Measurements from ENCODE around the gene LGI2.
"Not testable (repeated sequence)": the region's sequence is repeated elsewhere in the genome, so short reads cannot be mapped to it uniquely, and the experiment has no call there.

Gene LGI2

DNA sequence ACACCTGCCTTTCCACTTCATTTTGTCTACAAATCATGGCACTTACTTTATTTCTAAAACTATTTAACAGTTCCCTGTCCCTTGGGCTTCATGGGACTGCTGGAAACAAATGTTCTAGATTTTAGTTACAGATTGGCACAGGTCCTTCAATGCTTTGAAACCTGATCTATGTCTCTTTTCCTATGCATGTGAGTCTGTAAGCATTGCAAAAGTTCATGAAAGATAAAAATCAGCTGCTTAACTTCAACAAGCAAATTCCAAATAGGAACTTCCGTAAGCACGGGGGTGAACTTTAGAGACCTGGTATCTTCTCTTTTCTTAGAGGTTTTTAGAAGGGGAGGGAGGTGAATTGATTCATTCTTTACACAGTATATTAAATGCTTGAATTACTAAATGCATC is 9.5 kb downstream of the LGI2 start:
- Histone ChIP-seq H3K9me2 (replicated peaks; ENCODE audit: insufficient read depth, low read length) (no peaks in the 10 kb centered on the region), H3K9ac (ENCODE audit: low read length) (no peak overlapping the region), H4K20me1 (ENCODE audit: insufficient read depth, low read length) (no peaks in the 10 kb centered on the region), H3K4me2 (ENCODE audit: low read depth, low read length) (no peak overlapping the region), H3K27me3 (replicated peaks; ENCODE audit: insufficient read depth, low read length) (no peaks in the 10 kb centered on the region), H3F3A (ENCODE audit: insufficient read depth, low read length) (no peaks in the 10 kb centered on the region), H2AFZ (ENCODE audit: low read length) (no peak overlapping the region), H3K27ac (ENCODE audit: low read length) (no peak overlapping the region), H3K36me3 (replicated peaks; ENCODE audit: insufficient read depth, low read length) (no peaks in the 10 kb centered on the region), H3K79me2 (ENCODE audit: low read length) (no peaks in the 10 kb centered on the region), H3K4me1 (ENCODE audit: low read length) (no peaks in the 10 kb centered on the region), H3K4me3 (ENCODE audit: low read length) (no peak overlapping the region), H3K9me3 (replicated peaks; ENCODE audit: insufficient read depth, low read length) (no peaks in the 10 kb centered on the region)
- no peak for TF ChIP-seq EZH2phosphoT487 (IDR thresholded peaks at IDR 0.05; ENCODE audit: low read length)
- no peak for TF ChIP-seq EZH2 (optimal IDR thresholded peaks at IDR 0.05; ENCODE audit: low read depth, low read length)
- TF ChIP-seq, protein P1, sequence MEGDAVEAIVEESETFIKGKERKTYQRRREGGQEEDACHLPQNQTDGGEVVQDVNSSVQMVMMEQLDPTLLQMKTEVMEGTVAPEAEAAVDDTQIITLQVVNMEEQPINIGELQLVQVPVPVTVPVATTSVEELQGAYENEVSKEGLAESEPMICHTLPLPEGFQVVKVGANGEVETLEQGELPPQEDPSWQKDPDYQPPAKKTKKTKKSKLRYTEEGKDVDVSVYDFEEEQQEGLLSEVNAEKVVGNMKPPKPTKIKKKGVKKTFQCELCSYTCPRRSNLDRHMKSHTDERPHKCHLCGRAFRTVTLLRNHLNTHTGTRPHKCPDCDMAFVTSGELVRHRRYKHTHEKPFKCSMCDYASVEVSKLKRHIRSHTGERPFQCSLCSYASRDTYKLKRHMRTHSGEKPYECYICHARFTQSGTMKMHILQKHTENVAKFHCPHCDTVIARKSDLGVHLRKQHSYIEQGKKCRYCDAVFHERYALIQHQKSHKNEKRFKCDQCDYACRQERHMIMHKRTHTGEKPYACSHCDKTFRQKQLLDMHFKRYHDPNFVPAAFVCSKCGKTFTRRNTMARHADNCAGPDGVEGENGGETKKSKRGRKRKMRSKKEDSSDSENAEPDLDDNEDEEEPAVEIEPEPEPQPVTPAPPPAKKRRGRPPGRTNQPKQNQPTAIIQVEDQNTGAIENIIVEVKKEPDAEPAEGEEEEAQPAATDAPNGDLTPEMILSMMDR (IDR thresholded peaks at IDR 0.05; ENCODE audit: low read length): no peak
- no peak for DNase-seq

DNA sequence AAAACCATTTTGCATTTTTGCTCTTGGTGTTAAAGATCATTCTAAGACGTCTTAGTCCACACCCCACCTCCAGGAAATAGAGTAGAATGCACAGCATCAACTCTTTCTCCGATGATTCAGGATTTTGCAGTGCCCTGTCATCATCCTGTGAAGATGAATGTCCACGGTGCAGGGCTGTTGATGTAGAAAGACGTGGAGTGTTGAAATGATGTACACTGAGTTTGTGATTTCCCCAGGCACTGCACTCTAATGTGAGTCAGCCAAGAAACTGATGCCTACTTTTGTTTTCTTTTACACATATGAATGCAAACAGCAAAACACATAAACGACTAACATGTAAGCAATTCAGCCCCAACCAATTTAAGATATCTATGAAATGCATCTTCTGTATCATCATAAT is 10.5 kb downstream of the LGI2 start:
- Histone ChIP-seq H3K27me3 (replicated peaks; ENCODE audit: insufficient read depth, low read length) (no peaks in the 10 kb centered on the region), H3K9me3 (replicated peaks; ENCODE audit: insufficient read depth, low read length) (no peaks in the 10 kb centered on the region), H3K9ac (ENCODE audit: low read length) (no peak overlapping the region), H3K4me1 (ENCODE audit: low read length) (no peaks in the 10 kb centered on the region), H3F3A (ENCODE audit: insufficient read depth, low read length) (no peaks in the 10 kb centered on the region), H2AFZ (ENCODE audit: low read length) (no peak overlapping the region), H4K20me1 (ENCODE audit: insufficient read depth, low read length) (no peaks in the 10 kb centered on the region), H3K4me3 (ENCODE audit: low read length) (no peak overlapping the region), H3K9me2 (replicated peaks; ENCODE audit: insufficient read depth, low read length) (no peaks in the 10 kb centered on the region), H3K27ac (ENCODE audit: low read length) (no peak overlapping the region), H3K4me2 (ENCODE audit: low read depth, low read length) (no peak overlapping the region), H3K36me3 (replicated peaks; ENCODE audit: insufficient read depth, low read length) (no peaks in the 10 kb centered on the region), H3K79me2 (ENCODE audit: low read length) (no peaks in the 10 kb centered on the region)
- TF ChIP-seq EZH2 (optimal IDR thresholded peaks at IDR 0.05; ENCODE audit: low read depth, low read length) (no peak), EZH2phosphoT487 (IDR thresholded peaks at IDR 0.05; ENCODE audit: low read length) (no peak)
- TF ChIP-seq, protein P1 (IDR thresholded peaks at IDR 0.05; ENCODE audit: low read length): no peak
- no peak for DNase-seq

DNA sequence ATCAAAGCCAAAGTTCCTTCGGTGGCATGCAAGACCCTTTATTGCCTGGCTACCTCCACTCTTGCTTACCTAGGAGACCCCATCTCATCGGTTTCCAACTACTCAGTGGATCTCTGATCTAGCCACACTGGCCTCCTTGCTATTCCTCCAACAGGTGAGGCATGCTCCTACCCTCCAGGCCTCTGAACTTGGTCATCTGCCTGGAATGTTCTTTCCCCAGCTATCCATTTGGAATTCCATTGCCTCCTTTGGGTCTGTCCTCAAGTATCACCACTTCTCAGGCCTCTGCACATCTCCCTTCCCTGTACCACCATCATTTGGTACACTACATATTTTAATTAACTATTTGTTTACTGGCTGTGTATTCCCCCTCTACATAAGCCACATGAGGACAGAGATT is 11.2 kb downstream of the LGI2 start:
- H3K9ac ChIP-seq (ENCODE audit: low read length): no peak overlapping the region
- no peaks in the 10 kb centered on the region for H3K36me3 ChIP-seq (replicated peaks; ENCODE audit: insufficient read depth, low read length)
- H3K27me3 ChIP-seq (replicated peaks; ENCODE audit: insufficient read depth, low read length): no peaks in the 10 kb centered on the region
- no peaks in the 10 kb centered on the region for H3F3A ChIP-seq (ENCODE audit: insufficient read depth, low read length)
- no peak for TF ChIP-seq EZH2 (optimal IDR thresholded peaks at IDR 0.05; ENCODE audit: low read depth, low read length)
- no peaks in the 10 kb centered on the region for H3K4me1 ChIP-seq (ENCODE audit: low read length)
- no peaks in the 10 kb centered on the region for H4K20me1 ChIP-seq (ENCODE audit: insufficient read depth, low read length)
- H2AFZ ChIP-seq (ENCODE audit: low read length): no peak overlapping the region
- no peak overlapping the region for H3K4me3 ChIP-seq (ENCODE audit: low read length)
- H3K9me2 ChIP-seq (replicated peaks; ENCODE audit: insufficient read depth, low read length): no peaks in the 10 kb centered on the region
- no peak overlapping the region for H3K27ac ChIP-seq (ENCODE audit: low read length)
- H3K79me2 ChIP-seq (ENCODE audit: low read length): no peaks in the 10 kb centered on the region
- H3K9me3 ChIP-seq (replicated peaks; ENCODE audit: insufficient read depth, low read length): no peaks in the 10 kb centered on the region
- no peak for DNase-seq
- H3K4me2 ChIP-seq (ENCODE audit: low read depth, low read length): no peak overlapping the region

DNA sequence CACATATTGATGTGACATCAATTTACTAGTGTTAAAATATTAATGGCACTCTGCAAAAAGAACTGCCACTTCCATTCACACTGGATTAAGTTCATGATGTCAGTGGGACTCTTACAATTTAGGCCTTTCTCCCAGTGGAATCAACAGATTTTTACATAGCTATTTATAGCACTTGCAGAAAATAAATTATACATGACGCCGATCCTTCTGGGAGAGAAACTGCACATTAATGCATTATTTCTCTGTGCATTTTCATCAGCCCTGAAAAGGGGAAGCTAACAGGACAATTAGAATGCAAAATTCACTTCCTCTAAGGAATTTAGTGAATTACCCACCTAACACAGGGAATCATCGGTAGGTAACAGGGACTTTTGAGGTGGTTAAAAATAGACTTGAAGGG is 15.7 kb downstream of the LGI2 start:
- peaks cover 19% of the 10 kb centered on the region for H3K4me1 ChIP-seq (ENCODE audit: low read length)
- H3K4me3 ChIP-seq (ENCODE audit: low read length): no peak overlapping the region
- no peaks in the 10 kb centered on the region for H3K27me3 ChIP-seq (replicated peaks; ENCODE audit: insufficient read depth, low read length)
- H3K4me2 ChIP-seq (ENCODE audit: low read depth, low read length): no peak overlapping the region
- H2AFZ ChIP-seq (ENCODE audit: low read length): no peak overlapping the region
- H3K9ac ChIP-seq (ENCODE audit: low read length): no peak overlapping the region
- no peaks in the 10 kb centered on the region for H3K9me2 ChIP-seq (replicated peaks; ENCODE audit: insufficient read depth, low read length)
- DNase-seq: no peak
- H4K20me1 ChIP-seq (ENCODE audit: insufficient read depth, low read length): no peaks in the 10 kb centered on the region
- H3K9me3 ChIP-seq (replicated peaks; ENCODE audit: insufficient read depth, low read length): no peaks in the 10 kb centered on the region
- H3F3A ChIP-seq (ENCODE audit: insufficient read depth, low read length): no peaks in the 10 kb centered on the region
- TF ChIP-seq, protein P1 (IDR thresholded peaks at IDR 0.05; ENCODE audit: low read length): no peak
- TF ChIP-seq EZH2phosphoT487 (IDR thresholded peaks at IDR 0.05; ENCODE audit: low read length): no peak
- no peak for TF ChIP-seq EZH2 (optimal IDR thresholded peaks at IDR 0.05; ENCODE audit: low read depth, low read length)
- no peaks in the 10 kb centered on the region for H3K36me3 ChIP-seq (replicated peaks; ENCODE audit: insufficient read depth, low read length)
- H3K79me2 ChIP-seq (ENCODE audit: low read length): no peaks in the 10 kb centered on the region
- no peak overlapping the region for H3K27ac ChIP-seq (ENCODE audit: low read length)

DNA sequence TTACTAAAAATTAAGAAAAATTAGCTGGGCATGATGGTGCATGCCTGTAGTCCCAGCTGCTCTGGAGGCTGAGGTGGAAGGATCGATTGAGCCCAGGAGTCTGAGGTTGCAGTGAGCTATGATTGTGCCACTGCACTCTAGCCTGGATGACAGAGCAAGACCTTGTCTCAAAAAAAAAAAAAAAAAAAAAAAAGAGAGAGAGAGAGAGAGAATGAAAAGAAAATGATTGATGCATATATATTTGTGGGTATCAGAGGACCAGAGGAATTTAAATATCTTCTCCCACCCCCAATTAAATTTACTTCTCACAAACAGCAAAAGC is 16.1 kb downstream of the LGI2 start:
- H3K4me3 ChIP-seq (ENCODE audit: low read length); H3K36me3 ChIP-seq (replicated peaks; ENCODE audit: insufficient read depth, low read length); H3K27me3 ChIP-seq (replicated peaks; ENCODE audit: insufficient read depth, low read length); H3K4me2 ChIP-seq (ENCODE audit: low read depth, low read length); H3F3A ChIP-seq (ENCODE audit: insufficient read depth, low read length); H3K9me3 ChIP-seq (replicated peaks; ENCODE audit: insufficient read depth, low read length); H3K9ac ChIP-seq (ENCODE audit: low read length); H3K9me2 ChIP-seq (replicated peaks; ENCODE audit: insufficient read depth, low read length); H3K27ac ChIP-seq (ENCODE audit: low read length); H4K20me1 ChIP-seq (ENCODE audit: insufficient read depth, low read length); H3K79me2 ChIP-seq (ENCODE audit: low read length); H2AFZ ChIP-seq (ENCODE audit: low read length); DNase-seq: not testable (repeated sequence)
- H3K4me1 ChIP-seq (ENCODE audit: low read length): peaks cover 19% of the 10 kb centered on the region

Data from MM.1S (cell line).